GM12878 (cell line): Measurements from ENCODE around the gene LEPR. TPM values are rescaled to one million over a fixed set of nuclear protein-coding genes. Genes with fewer than 3 reads are reported as not detected.
A peak's percentile ranks its signal among the peaks of the same experiment; 100 is the strongest.

Experiments
- EED ChIP-seq: sonication (generic); IDR thresholded peaks from 2 replicates; pipeline ENCODE4 v1.6.1; 2016; ENCODE audit warnings: antibody characterized with exemption, low read depth
- FOS ChIP-seq: IDR thresholded peaks from 3 replicates; pipeline ENCODE4 v1.6.1; 2011; ENCODE audit warnings: borderline replicate concordance; ENCODE audit not compliant: insufficient read length; ENCODE audit errors: extremely low read depth
- HDAC2 ChIP-seq: fragments of 200-600 bp; sonication (generic); IDR thresholded peaks from 2 replicates; pipeline ENCODE4 v1.6.1; 2017
- IKZF1 ChIP-seq: fragments of 450-650 bp; conservative IDR thresholded peaks from 2 replicates; pipeline ENCODE4 v1.6.1; 2017; ENCODE audit warnings: antibody characterized with exemption, mild to moderate bottlenecking
- IRF4 ChIP-seq: IDR thresholded peaks from 2 replicates; pipeline ENCODE4 v1.6.1; 2011; ENCODE audit warnings: low read depth, low read length
- JUNB ChIP-seq: IDR thresholded peaks from 2 replicates; pipeline ENCODE4 v1.6.1; 2016; ENCODE audit warnings: antibody characterized with exemption, mild to moderate bottlenecking
- MTA2 ChIP-seq: fragments of 450-650 bp; IDR thresholded peaks from 2 replicates; pipeline ENCODE4 v1.6.1; 2016; ENCODE audit warnings: low read depth, mild to moderate bottlenecking, moderate library complexity
- MYC ChIP-seq: IDR thresholded peaks from 2 replicates; pipeline ENCODE4 v1.6.1; 2011; ENCODE audit warnings: mild to moderate bottlenecking, low read length, moderate library complexity, inconsistent platforms; ENCODE audit not compliant: insufficient read depth, insufficient replicate concordance, insufficient read length, severe bottlenecking
- POU2F2 ChIP-seq: IDR thresholded peaks from 3 replicates; pipeline ENCODE4 v1.6.1; 2011; ENCODE audit warnings: low read depth, mild to moderate bottlenecking, low read length, borderline replicate concordance
- RAD51 ChIP-seq: fragments of 450-650 bp; IDR thresholded peaks from 2 replicates; pipeline ENCODE4 v1.6.1; 2016; ENCODE audit warnings: moderate library complexity, mild to moderate bottlenecking, inconsistent platforms
- TCF12 ChIP-seq: IDR thresholded peaks from 2 replicates; pipeline ENCODE4 v1.6.1; 2011; ENCODE audit warnings: low read depth, mild to moderate bottlenecking, low read length
- TCF7 ChIP-seq: IDR thresholded peaks from 2 replicates; pipeline ENCODE4 v1.6.1; 2014; ENCODE audit warnings: antibody characterized with exemption, borderline replicate concordance
- ZBTB33 ChIP-seq: fragments of 450-650 bp; IDR thresholded peaks from 2 replicates; pipeline ENCODE4 v1.6.1; 2017; ENCODE audit warnings: mild to moderate bottlenecking
- ZNF24 ChIP-seq: fragments of 450-650 bp; IDR thresholded peaks from 2 replicates; pipeline ENCODE4 v1.6.1; 2017; ENCODE audit warnings: antibody characterized with exemption, mild to moderate bottlenecking
- ZNF592 ChIP-seq: fragments of 450-650 bp; IDR thresholded peaks from 2 replicates; pipeline ENCODE4 v1.6.1; 2017; ENCODE audit warnings: mild to moderate bottlenecking, moderate library complexity
- polyA plus RNA-seq, 11 experiments: library from polyadenylated mRNA; depleted of rRNA in 4 of 11; unstranded in 6 of 11; stranded (reverse) in 5 of 11; fragments of >200 nt; fragmentation: Nextera tagmentation in 4 of 11; fragmentation: Illumina TruSeq in 1 of 11; extraction: Ambion mirVana in 4 of 11; extraction: Trizol in 1 of 11; gene quantifications; 1 replicate in 1 of 11; 2 replicates in 10 of 11; pipeline versions ENCODE4 v1.2.1 to v1.2.3, GENCODE V29; 2011 to 2016; ENCODE audit warnings: inconsistent platforms in 2 of 11, missing spikeins in 2 of 11, low read depth in 1 of 11
- total RNA-seq, 4 experiments: library from RNA; depleted of rRNA in 3 of 4; stranded (reverse); fragments of >200 nt in 3 of 4; fragmentation: Illumina TruSeq in 1 of 4; extraction: Trizol in 1 of 4; gene quantifications; 2 replicates each; pipeline versions ENCODE4 v1.2.1 to v1.2.3, GENCODE V29; 2013 to 2021
- TF ChIP-seq, protein P1 (sequence below): fragments of 450-650 bp; IDR thresholded peaks from 2 replicates; pipeline ENCODE4 v1.6.1; 2017; ENCODE audit warnings: mild to moderate bottlenecking, moderate library complexity
- TF ChIP-seq, protein P2 (sequence below): fragments of 450-650 bp; IDR thresholded peaks from 2 replicates; pipeline ENCODE4 v1.6.1; 2017; ENCODE audit warnings: borderline replicate concordance
- TF ChIP-seq, protein P3 (sequence below): IDR thresholded peaks from 2 replicates; pipeline ENCODE4 v1.6.1; 2012; ENCODE audit warnings: low read depth, low read length, improper control_type of control experiment

LEPR gene
- total and polyA plus RNA-seq, 10 of the 15 experiments (the other 5 are each of a cell fraction or from before 2014, with no cell fraction given): 0.49 to 3.7 (median 1.2) TPM

DNA sequence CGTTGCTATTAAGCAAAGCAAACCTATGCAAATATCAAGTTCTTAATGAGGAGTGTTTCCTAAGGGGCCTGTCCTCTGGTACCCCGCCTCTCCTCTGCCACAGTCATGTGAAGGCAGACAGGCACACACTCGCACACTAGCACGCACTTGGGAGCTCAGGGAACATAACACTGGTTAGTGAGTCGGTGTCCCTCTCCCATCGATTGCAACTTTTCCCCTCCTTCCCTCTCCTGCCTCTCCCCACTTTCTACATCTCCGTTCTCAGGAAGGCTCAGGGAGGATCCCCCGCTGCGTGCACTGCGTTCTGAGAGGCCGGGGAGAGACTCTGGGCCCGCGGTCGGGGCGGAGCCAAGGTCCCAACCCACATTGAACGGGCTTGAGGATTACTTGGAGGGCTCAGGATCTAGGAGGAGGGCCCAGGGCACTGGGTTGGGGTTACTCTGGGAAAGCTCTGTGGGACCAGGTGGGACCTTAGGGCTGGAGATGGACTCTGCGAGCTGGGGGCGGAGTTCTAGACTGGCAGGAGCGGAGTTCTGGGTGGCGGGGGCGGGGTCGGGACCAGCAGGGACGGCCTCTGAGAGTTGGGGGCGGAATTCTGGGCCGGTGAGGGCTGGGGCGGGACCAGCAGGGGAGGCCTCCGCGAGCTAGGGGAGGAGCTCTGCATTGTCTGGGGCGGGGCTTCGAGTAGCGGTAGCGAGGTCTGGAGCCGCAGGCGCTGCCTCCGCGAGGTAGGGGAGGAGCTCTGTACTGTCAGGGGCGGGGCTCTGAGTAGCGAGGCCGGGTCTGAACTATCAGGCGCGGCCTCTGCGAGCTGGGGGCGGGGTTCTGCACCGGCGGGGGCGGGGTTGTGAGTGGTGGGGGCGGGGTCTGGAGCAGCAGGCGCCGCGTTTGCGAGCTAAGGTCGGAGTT lies 533 bp upstream of the LEPR start (continued):
- TF ChIP-seq IKZF1: peak; percentile 74
- peak; percentile 51; the same call in 1 of the 2 replicates for TF ChIP-seq MTA2
- TF ChIP-seq TCF7: no peak
- TF ChIP-seq, protein P1, sequence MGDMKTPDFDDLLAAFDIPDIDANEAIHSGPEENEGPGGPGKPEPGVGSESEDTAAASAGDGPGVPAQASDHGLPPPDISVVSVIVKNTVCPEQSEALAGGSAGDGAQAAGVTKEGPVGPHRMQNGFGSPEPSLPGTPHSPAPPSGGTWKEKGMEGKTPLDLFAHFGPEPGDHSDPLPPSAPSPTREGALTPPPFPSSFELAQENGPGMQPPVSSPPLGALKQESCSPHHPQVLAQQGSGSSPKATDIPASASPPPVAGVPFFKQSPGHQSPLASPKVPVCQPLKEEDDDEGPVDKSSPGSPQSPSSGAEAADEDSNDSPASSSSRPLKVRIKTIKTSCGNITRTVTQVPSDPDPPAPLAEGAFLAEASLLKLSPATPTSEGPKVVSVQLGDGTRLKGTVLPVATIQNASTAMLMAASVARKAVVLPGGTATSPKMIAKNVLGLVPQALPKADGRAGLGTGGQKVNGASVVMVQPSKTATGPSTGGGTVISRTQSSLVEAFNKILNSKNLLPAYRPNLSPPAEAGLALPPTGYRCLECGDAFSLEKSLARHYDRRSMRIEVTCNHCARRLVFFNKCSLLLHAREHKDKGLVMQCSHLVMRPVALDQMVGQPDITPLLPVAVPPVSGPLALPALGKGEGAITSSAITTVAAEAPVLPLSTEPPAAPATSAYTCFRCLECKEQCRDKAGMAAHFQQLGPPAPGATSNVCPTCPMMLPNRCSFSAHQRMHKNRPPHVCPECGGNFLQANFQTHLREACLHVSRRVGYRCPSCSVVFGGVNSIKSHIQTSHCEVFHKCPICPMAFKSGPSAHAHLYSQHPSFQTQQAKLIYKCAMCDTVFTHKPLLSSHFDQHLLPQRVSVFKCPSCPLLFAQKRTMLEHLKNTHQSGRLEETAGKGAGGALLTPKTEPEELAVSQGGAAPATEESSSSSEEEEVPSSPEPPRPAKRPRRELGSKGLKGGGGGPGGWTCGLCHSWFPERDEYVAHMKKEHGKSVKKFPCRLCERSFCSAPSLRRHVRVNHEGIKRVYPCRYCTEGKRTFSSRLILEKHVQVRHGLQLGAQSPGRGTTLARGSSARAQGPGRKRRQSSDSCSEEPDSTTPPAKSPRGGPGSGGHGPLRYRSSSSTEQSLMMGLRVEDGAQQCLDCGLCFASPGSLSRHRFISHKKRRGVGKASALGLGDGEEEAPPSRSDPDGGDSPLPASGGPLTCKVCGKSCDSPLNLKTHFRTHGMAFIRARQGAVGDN: no peak
- no peak for TF ChIP-seq ZBTB33
- peak; percentile 77; the same call in 1 of the 3 replicates for TF ChIP-seq POU2F2
- TF ChIP-seq MYC: no peak
- no peak for TF ChIP-seq JUNB
- TF ChIP-seq IRF4: no peak
- no peak for TF ChIP-seq HDAC2
- TF ChIP-seq ZNF592: no peak
- peak; percentile 78 for TF ChIP-seq RAD51
- peak; percentile 51; the same call in 1 of the 2 replicates for TF ChIP-seq EED
- no peak for TF ChIP-seq TCF12
- TF ChIP-seq ZNF24: no peak
- TF ChIP-seq, protein P2, sequence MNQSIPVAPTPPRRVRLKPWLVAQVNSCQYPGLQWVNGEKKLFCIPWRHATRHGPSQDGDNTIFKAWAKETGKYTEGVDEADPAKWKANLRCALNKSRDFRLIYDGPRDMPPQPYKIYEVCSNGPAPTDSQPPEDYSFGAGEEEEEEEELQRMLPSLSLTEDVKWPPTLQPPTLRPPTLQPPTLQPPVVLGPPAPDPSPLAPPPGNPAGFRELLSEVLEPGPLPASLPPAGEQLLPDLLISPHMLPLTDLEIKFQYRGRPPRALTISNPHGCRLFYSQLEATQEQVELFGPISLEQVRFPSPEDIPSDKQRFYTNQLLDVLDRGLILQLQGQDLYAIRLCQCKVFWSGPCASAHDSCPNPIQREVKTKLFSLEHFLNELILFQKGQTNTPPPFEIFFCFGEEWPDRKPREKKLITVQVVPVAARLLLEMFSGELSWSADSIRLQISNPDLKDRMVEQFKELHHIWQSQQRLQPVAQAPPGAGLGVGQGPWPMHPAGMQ: no peak
- TF ChIP-seq FOS: no peak
- TF ChIP-seq, protein P3, sequence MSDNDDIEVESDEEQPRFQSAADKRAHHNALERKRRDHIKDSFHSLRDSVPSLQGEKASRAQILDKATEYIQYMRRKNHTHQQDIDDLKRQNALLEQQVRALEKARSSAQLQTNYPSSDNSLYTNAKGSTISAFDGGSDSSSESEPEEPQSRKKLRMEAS: no peak
